ENCODE results near the gene ANXA1.

The ANXA1 gene

GRCh38 chr9:73210886-73211666 lies 59.4 kb downstream of the ANXA1 start:
- no peak for TF ChIP-seq CTCF (conservative IDR thresholded peaks at IDR 0.05; ENCODE audit: control insufficient read depth, insufficient read depth, low read depth, low read length)
- peak; percentile 52 for DNase-seq (ENCODE audit: low read depth)
- no peak overlapping the region for H3K4me3 ChIP-seq (ENCODE audit: control insufficient read depth, low read depth, low read length)

GRCh38 chr9:73213300-73213699 lies 61.6 kb downstream of the ANXA1 start:
- no peak for DNase-seq (ENCODE audit: low read depth)
- no peak for TF ChIP-seq CTCF (conservative IDR thresholded peaks at IDR 0.05; ENCODE audit: control insufficient read depth, insufficient read depth, low read depth, low read length)
- H3K4me3 ChIP-seq (ENCODE audit: control insufficient read depth, low read depth, low read length) = no peak overlapping the region

GRCh38 chr9:73215249-73215648 lies 63.6 kb downstream of the ANXA1 start:
- no peak for TF ChIP-seq CTCF (conservative IDR thresholded peaks at IDR 0.05; ENCODE audit: control insufficient read depth, insufficient read depth, low read depth, low read length)
- no peak overlapping the region for H3K4me3 ChIP-seq (ENCODE audit: control insufficient read depth, low read depth, low read length)
- DNase-seq (ENCODE audit: low read depth) = no peak

GRCh38 chr9:73216100-73216499 lies 64.4 kb downstream of the ANXA1 start:
- no peak for TF ChIP-seq CTCF (conservative IDR thresholded peaks at IDR 0.05; ENCODE audit: control insufficient read depth, insufficient read depth, low read depth, low read length)
- DNase-seq (ENCODE audit: low read depth) = no peak
- no peak overlapping the region for H3K4me3 ChIP-seq (ENCODE audit: control insufficient read depth, low read depth, low read length)

Measured in fibroblast of mammary gland (primary cell).